Transverse colon (tissue), 3 donors: ENCODE results near the gene C6orf141.

Experiments used
- POLR2A ChIP-seq: fragments of 450-650 bp; IDR thresholded peaks from one replicate; pipeline ENCODE4 v1.6.1; 2016; ENCODE audit warnings: antibody characterized with exemption, mild to moderate bottlenecking, moderate library complexity
- TF ChIP-seq, protein P1 (sequence below), 5 experiments: fragments of 200-600 bp in 3 of 5; fragments of 450-650 bp in 2 of 5; sonication (generic) in 3 of 5; IDR thresholded peaks; 1 replicate in 2 of 5; 2 replicates in 3 of 5; pipeline ENCODE4 v1.5.1; 2016 to 2017; ENCODE audit warnings: antibody characterized with exemption in 5 of 5, inconsistent platforms in 3 of 5, mild to moderate bottlenecking in 2 of 5, moderate library complexity in 1 of 5

DNA sequence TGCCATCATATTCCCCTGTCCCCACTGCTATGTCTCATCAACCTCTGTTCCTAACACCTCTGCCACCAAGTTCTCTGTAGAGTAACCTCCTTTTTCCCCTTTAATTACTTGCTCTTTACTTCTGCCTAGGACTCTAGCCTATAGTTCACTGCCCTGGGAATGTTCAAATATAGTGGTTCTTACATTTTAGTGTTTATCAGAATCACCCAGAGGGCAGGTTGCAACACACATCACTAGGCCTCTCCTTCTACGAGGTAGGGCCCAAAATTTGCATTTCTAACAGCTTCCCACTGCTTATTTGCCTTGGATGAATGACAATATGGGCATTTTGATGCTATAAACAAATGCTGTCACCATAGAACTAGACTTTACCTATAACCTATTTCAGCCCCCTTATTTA, 23.1 kb upstream of the C6orf141 start:
- TF ChIP-seq, protein P1, sequence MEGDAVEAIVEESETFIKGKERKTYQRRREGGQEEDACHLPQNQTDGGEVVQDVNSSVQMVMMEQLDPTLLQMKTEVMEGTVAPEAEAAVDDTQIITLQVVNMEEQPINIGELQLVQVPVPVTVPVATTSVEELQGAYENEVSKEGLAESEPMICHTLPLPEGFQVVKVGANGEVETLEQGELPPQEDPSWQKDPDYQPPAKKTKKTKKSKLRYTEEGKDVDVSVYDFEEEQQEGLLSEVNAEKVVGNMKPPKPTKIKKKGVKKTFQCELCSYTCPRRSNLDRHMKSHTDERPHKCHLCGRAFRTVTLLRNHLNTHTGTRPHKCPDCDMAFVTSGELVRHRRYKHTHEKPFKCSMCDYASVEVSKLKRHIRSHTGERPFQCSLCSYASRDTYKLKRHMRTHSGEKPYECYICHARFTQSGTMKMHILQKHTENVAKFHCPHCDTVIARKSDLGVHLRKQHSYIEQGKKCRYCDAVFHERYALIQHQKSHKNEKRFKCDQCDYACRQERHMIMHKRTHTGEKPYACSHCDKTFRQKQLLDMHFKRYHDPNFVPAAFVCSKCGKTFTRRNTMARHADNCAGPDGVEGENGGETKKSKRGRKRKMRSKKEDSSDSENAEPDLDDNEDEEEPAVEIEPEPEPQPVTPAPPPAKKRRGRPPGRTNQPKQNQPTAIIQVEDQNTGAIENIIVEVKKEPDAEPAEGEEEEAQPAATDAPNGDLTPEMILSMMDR (IDR thresholded peaks at IDR 0.05) = no peak
- no peak for TF ChIP-seq POLR2A
